ENCODE data around the gene NDUFA8.

The NDUFA8 gene

DNA sequence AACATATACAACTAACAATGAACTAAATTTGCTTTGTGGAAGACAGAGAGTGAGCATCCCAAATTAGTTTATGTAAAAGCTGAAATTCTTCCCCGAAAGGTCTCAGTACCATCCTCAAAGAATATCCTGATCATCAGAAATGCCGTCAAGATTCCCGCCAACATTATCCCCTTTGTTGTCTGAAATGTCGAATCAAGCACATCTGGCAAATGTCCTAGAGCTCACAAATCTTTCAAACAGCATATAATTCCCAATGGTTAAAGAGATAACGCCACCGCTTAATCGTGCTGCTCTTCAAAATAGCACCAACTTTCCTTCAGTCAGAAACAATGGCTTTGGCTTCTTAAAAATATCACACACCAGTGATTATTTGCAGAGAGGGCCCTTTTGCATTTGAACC lies 23.9 kb upstream of the NDUFA8 start:
- DNase-seq, result no peak

DNA sequence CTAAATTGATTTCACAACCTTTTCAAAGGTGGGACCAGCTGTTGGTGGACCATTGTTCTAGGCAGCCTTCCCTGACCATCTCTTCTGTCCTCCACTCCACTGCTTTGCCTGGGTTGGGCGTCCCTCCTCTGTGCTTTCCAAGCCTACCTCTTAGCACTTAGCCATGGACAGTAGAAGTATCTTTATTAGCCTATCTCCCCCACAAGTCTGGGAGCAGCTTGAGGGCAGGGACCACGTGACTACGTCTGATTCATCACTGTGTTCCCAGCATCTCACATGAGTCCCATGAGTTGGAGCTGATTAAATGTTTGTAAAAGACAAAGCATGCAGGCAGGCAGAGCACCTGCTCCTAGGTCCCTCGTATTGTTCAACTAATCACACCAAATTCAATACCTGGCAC lies 21.1 kb upstream of the NDUFA8 start:
- no peak for DNase-seq

DNA sequence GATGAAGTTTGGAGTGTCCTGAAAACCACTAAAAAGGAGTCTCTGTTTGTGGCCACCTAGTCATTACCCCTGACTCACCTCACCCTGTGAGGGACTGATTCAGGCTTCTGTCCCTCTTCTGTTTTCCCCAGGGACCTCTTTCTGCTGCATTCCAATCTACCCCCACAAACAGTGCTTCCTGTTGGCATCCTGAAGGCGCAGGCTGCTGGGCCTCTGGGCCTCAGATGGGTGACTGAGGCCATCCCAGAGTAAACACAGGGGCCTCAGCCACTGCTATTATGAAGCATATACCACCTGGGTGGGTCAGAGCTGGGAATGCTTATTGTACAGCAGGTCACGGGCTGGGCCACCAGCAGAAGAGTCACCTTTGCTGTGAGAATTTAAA lies 20.1 kb upstream of the NDUFA8 start:
- DNase-seq, result no peak

DNA sequence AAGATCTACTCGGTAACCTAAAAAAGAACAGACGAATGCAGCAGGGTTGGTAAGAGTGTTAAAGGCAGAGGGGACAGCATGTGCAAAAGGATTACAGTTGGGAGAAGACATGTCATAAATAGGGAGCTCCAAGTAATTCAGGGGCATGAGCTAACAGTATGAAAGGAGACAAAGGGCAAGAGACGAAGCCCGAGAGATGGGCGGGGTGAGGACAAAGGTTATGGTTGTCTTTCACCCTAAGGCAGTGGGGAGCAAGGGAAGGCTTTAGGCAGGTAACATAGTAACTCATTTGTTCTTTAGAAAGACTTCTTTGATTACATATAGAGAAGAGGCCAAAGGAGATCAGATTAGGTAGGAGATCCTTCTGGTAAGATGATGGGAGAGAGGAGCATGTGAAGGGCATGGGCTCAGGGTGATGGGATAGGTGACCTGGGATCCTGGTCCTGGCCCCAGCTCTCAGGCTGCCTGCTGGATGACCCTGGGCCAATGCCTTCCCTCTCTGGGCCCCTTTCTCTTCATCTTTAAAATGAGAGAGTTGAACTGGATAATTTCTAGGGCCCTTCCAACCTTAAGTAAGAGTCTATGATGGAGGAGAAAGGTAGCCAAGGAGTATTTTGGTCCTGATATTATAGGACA lies 19.6 kb upstream of the NDUFA8 start:
- no peak for DNase-seq

DNA sequence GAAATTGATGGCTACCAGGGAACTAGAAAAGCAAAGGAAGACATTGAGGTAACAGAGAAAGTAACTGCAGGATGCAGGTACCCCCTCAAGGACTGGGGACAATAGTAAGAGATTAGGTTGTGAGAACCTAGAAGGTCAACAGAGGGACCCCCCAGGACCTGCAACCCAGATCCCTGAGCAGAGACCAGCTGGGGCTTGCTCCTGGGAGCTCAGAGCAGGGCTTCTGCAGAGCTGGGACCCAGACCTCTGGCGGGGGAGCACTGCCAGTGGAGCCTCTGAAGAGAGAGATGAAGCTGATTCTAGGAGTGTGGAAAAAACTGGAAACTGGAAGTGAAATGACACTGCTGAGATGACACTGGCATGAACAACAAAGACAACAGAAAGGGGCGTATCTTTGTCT lies 17.3 kb upstream of the NDUFA8 start:
- DNase-seq, result no peak

DNA sequence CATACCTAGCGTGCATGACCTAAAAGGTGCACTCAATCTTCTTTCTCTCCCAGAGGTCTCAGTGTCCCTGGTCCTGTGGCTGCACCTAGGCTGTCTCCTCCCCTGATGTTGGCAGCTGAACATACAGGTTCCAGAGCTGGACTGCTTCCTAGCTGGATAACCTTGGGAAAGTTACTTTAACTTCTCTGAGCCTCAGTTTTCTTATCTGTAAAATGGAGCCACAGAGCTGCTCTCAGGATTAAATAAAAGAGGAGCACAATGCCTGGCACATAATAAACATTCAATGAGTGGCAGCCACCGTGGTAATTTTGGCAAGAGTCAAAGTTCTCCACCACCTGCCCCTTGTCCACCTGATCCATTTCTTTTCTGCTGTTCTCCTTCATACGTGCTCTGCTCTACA lies 14.1 kb upstream of the NDUFA8 start:
- DNase-seq, result no peak

DNA sequence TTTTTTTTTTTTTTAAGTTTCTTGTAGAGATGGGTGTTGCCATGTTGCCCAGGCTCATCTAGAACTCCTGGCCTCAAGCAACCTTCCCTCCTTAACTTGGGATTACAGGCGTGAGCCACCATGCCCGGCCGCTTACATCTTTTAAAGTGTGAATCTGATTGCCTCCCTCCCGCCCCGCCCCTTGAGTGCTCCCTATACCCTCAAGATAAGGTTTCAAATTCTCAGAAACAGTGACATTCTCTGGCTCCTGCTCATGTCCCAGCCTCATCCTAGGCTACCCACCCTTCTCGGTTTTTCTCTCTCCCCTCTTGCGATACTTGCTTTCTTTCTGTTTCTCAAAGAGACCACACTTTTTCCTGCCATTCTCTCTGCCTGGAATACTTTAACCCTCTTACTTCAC lies 12.6 kb upstream of the NDUFA8 start:
- DNase-seq, result no peak

DNA sequence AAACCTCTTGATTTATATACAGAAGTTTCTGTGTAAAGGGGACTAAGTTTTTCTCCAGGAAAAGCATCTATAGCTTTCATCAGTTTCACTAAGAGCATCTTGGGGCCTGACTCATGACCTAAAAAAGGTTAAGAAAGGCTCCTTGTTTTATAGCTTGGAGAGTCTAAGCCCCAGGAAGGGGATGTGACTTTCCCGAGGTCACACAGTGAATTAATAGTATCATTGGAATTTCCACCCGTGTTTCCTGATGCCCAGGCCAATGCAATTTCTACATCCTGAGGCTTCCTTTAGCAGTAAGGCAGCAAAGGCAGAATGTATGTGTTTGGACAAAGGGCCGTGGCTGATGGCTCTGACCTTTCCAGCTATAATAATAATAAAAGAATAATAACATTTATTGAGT lies 8.8 kb upstream of the NDUFA8 start:
- DNase-seq, result no peak

DNA sequence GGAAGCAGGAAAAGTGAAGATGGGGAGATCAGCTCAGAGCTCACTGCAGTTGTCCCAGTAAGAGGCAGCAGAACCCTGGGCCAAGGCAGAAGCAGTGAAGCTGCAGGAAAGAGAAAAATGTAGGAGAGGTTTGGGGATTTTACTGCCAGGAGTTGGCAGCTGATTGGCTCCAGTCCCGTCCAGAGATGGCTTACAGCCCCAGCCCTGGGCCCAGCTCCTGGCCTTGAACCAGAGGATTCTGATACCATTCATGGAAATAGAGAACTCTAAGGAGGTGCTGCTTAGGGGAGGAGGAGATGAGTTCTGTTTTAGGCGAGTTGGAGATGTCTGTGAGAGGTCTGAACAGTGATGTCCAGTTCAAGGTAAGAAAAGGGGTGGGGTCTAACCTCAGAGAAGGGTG lies 4.7 kb upstream of the NDUFA8 start:
- no peak for DNase-seq

DNA sequence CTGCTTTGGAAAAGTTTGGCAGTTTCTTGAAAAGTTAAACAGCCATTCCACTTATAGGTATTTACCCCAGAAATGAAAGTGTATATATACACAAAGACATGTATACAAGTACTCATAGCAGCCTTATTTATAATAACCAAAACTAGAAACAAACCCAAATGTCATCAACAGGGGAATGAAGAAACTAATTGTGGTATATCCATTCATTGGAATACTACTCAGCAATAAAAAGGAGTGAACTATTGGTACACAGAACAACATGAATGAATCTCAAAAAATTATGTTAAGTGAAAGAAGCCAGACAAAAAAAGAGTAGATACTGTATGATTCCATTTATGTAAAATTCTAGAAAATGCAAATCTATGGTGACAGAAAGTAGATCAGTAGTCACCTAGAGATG lies 2.8 kb upstream of the NDUFA8 start:
- no peak for DNase-seq

DNA sequence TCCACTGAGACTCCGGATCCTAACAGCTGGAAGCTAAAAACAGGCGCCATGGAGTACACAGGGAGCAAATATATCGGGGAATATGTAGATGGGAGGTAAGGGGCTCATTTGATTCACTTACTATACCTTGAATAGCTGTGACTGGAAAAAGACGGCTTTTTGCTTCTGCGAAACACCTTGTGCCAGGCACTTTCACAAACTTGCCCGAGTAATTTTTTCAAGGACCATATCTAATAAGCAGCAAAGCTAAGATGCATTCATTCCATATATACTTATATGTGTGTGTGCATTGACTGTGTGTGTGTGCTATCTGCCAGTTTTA lies 307 bp upstream of the NDUFA8 start:
- DNase-seq, result no peak

DNA sequence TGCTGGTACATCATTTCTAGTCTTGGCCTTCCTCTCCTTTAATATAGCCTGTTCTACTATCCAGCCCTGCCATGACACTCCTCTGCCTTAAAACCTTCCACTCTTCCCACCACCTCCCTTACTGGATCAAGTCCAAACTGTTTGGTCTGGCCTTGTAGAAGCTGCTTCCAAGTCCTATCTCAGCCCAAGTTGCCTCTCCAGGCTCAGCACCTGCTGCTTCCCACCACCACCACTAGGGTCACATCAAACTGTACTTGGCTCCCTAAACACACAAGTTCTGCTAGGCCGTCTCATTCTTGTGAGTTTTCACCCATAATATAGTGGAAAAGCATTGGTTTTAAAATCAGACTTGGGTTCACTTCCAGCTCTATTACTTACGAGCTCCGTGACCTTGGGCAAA lies 1.4 kb downstream of the NDUFA8 start:
- DNase-seq, result peak; percentile 18

DNA sequence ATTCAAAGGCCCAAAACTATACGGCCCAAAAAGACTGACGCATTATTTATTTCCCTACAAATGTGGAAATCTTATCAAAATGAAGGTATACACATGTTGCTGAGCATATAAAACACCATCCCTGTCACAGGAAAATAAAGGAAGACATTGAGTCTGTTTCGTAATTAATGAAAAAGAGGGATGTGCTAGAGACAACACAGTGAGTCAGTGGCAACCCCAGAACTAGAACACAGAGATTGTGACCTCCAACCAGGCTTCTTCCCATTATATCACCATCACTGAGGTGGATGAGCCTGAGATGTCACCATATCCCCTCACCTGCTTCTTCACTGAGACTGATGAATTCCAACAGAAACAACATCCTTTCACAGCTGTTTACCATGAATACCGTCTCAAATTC lies 3.8 kb downstream of the NDUFA8 start:
- no peak for DNase-seq

DNA sequence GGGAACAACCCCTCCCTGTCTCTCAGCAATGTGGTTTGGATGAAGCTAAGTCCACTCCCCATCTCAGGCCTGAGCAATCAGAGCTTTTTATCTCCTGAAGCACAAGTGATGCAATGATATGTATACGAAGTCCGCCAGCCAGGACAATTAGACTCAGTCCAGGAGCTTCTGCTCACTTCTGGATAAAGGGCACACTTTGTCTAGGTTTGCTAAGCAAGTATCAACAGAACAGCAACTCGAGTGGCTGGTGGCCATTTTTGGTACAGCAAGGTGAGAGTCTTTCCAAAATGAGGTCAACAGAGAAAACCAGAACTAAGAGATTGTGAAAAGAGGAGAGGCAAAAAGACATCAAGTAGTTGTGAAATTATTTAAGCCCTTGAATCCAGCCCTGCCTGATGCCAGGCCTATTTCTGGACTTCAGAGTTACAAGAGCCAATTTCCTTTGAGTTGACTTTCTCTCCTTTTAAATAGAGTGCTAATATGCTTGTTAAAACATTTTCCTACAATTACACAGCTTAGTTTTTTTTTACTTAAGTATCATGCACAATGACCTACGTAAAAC lies 8.2 kb downstream of the NDUFA8 start:
- DNase-seq, result no peak

DNA sequence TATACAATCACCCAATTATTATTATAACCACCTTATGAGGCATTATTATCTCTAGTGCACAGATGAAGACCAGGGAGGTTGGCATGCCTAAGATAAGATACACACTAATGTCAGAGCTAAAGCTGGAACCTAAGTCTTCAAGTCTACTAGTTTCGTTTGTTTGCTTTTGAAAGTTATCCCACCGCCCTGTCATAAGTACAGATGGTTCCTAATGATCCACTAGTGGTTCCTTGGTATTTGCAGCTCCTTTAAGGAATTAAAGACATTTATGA lies 14.1 kb downstream of the NDUFA8 start:
- no peak for DNase-seq

DNA sequence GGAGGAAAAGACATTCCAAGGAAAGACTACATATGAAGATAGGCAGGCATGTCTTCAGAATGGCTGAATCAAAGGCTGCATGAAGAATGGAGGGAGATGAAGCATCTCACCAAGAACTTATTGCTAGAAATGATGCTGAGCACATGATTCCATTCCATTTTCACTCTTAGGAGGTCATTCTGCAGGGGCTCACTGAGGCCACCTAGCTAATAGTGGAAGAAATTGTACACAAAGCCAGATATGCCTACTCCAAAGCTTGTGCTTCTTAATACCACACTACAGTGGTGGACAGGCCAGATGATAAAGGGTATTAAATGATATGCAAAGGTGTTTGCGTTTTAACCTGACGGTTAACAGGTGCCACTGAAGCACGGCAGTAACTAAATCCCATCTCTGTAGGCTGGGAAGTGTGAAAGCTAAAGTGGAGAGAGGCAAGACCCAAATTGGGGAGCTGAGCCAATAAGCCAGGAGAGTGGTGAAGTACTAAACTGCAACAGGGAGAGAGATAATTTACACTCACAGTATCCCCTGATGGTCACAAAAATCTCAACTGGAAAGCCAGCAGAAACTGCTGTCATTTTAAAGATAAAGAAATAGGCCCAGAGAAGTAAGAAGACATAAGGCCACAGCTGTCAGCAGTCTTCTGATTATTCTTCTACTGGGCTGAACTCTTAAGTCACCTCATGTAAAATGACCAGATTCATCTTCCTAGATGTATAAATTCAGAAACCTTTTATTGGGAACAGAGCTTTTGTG lies 14.6 kb downstream of the NDUFA8 start:
- no peak for DNase-seq

DNA sequence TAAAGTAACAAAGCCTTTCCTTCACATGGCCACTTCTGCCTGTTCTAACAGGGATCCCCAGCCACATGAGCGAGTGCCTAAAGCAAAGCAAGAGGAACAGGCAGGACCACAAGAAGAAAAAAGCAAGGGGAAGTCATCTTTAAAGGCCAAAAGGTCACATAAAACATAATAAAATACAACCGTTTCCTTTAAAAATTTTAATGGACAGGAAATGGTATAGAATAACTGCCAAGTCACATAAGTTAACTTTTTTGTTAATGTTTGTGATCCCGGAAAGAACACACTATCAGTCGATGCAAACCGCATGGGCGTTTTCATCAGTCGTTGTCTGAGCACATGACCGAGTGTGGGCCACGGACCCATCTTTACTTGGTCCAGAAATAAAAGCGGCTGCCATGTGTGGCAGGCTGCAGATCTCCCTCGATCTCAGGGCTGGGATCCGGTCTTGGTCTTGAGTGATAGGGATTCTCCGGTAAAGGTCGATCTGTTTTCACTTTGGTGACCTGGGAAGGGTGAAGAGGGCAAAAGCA lies 15.6 kb downstream of the NDUFA8 start:
- no peak for DNase-seq

DNA sequence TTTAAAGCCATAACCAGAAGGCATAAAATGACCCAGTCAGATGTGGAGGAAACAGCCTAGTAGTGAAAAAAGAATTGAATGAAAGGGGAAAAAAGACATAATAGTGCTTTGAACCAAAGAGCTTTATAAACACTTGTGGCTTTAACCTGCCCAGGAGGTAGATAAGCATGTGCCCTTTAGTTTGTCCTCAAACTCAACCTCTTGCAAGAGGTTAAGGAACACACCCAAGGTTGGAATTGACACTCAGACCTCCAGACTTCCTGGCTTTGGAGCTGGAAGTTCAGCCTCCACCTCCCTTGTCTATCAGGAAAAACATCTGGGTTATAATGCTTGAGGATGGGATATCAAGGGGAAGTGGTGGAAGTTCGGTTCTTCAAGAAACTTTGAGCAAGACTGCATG lies 16.3 kb downstream of the NDUFA8 start:
- DNase-seq, result no peak

DNA sequence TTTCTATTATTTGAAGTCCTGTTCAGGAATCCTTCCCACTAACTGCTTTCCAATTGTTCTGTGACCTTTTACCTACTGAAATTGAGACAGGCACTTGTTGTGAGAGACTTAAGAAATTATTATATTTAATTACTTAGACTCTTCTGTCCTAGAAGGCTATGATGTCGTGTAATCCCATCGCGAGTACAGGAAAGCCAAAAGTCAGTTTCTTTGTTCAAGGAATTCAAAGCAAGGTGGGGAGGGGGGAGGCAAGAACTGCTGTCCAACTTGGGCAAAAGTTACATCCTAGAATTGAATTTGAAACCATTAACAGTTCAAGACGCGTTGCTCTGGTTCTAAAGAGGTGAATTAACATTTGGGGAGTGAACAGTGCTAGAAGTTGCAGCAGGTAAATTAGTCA lies 17.9 kb downstream of the NDUFA8 start:
- no peak for DNase-seq

DNA sequence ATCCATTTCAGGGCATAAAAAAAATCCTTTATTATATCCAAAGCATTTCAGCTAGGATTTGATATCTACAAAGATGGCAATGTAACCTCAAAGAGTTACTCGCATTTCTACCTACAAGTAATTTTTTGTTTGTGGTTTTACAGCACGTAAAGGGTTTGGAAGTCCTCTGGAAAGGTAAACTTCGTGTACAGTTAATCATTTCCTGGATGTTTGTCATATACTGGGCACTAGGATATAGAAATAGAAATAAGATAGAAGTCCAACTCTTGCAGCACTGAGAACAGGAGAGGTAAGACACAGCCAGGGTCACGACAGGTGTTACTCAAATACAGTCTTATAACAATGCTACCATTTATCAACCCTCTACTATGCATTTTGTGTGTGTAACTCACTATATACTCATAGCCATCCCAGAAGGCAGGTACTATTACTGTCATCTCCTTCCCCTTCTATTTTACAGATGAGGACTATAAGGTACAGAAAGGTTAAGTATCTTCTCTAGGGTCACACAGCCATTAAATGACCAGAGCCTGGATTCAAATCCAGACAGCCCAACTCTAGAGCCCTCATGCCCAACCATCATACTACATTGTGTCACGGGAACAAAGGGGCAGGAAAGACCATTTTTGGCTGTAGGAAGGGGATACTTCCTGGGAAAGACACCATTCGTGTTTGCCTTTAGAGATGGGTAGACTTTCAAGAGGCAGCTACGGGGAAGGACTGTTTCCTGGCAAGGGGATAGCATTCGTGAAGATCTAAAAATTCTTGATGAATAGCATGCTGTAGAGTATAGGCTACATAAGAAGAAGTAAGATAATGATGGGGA lies 19.0 kb downstream of the NDUFA8 start:
- no peak for DNase-seq

DNA sequence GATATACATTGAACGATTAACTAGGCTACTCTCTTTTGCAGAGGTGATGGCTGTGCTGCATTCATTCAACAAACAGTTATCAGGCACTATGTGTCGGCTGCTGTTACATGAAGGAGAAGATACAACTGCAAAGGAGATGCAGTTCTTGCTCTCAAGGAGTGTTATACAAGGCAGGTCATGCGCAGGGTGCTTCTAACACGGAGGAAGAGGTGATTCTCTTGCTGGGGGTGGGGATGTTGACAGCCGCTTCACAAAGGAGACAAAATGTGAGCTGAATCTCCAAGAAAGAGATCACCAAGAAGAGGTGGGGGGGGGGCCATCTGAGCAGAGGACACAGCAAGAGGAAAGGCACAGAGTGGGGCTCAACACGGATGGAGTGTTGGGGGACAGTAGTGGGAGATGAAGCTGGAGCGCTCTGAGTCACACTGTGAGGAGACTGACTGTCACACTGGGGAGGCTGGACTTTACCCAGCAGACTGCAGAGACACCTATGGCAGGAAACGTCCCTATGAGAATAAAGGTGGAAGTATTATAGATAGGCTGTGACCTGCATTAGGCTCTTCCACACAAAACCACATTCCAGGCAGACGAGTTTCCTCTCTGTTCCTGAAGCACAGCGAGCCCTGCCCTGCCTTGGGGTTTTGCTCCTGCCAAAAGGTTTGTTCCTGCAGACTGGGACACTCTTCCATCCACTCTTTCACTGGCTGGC lies 20.9 kb downstream of the NDUFA8 start:
- DNase-seq, result no peak

DNA sequence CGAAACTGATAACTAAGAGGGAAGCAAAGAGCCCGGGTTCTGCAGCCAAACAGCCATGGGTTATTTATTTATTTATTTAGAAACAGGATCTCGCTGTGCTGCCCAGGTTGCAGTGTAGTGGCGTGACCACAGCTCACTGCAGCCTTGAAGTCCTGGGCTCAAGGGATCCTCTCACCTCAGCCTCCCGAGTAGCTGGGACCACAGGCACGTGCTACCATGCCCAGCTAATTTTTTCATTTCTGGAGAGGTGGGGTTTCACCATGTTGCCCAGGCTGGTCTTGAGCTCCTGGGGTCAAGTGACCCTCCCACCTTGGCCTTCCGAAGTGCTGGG lies 24.1 kb downstream of the NDUFA8 start:
- no peak for DNase-seq

DNA sequence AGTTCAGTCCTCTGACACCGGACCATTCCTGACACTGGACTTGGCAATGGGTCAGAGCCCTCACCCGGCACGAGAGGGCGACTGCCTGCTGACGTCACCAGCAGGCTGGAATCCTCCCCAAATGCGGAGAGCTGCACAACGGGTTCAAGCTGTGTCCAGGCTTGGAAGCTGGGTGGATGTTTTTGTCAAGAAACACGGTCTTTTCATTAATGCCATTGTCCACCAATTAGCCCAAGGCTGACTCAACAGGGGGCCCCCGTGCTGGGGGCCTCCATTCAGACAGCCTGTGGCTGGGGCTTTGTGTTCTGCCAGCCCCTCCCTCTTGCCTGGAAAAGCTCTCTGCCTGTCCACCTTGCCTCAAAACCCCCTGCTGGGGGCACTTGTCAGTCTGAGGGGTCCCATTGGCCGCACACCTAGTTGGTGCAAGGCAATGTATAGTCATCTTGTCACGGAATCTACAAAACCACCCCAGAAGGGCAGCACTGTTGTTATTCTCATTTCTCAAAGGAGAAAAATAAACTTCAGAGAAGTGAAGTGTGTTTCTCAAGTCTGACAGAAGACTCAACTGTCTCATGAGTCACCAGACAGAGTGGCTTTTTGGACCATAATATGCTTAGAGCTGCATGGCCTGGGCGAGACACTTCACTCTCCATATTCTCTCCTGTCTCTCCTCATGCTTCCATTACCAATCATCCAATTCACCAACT lies 24.6 kb downstream of the NDUFA8 start:
- DNase-seq, result no peak
